GM19351 (cell line): ENCODE data around the gene UNC5C.

Experiments used
- ATAC-seq: cut with Tn5 transposase; IDR thresholded peaks from one replicate; pipeline ENCODE4 v1.9.1; 2021; ENCODE audit warnings: mild to moderate bottlenecking, moderate library complexity; ENCODE audit not compliant: unreplicated experiment

Gene UNC5C

DNA sequence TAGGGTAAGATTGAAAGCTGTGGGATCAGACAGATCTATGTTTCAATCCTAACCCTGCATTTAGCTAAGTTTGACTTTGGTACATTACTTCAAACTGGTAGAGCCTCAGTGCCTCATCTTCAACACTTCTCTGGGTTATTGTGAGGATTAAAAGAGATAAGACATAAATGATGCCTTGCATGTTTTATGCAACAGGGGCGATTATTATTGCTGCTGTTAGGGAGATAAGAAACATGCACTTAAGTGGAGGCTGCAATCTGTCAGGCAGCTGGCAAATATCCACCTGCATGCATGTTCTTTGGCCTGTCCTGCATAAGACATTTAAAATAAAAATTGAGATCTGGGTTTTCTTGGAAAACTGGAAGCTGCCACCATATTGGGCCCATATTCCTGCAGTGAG lies 24.6 kb downstream of the UNC5C start:
- no peak for ATAC-seq

DNA sequence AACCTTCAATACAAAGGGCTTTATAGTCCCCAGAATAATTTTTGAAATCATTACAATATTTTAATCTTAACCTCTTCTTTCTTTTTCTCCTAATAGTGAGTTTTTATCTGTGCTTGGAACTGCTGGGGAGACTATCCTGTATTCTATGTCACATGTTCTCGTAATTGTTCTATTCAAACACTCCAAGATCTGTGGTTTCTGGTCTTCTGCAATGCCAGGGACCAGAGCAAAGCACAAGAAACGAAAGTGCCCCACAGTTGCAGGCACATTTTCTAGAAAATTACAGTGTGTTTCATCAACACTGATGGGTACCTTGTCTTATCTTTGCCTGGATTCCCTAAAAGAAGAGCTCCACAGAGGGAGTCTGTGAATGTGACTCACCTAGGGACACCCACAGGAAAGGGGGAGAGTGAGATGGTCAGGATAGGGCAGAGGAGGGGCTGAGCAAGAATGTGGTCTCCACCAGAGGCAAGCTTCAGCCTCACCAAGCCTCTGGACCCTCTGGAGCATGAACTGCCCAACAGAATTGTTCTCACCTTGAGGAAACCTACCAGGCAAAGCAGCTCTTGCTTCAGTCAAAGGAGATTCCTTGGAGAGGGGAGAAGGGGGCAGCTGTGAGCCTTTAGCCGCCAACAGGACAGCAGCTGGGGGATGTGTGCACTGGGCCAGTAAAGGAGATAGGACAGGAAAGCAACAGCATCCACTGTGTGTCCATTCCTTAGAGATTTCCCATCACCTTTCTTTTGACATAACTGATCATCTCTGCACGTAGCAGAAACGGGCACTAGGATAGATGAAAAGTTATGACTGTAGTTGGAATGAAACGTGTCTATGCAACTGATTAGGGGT lies 25.9 kb downstream of the UNC5C start:
- ATAC-seq = no peak

DNA sequence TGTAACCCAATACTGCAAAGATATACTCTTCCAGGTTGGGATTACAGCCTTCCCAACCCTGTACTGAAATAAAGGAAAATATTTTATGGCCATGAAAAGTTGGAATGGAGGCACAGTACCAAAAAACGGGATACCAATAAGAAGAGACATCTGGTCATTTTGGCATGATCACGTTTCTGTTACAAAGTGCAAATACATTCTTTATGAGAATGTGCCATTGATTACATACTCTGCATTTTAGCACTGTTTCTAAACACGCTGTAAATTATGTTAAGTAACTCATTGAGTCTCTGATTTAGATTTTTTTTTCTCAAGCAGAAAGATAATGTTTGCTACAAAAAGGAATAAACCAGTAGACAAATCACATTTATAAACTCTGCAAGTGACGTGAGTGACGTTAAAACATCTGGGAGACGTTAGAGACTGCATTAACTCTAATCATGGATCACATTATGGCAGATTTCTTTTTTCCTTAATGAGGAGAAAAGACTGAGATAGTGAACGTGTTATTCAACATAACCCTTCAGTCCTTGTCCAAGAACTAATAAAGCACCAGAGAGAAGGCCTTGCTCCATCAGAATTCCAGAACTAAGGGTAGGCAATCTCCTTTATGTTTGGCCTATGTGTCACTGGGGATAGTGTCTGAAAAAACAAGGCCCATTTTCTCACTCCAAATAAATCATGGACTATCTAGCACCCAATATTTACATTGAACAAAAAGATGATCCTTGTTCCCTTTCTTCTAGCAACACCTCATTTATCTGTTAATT lies 31.0 kb downstream of the UNC5C start:
- ATAC-seq = no peak

DNA sequence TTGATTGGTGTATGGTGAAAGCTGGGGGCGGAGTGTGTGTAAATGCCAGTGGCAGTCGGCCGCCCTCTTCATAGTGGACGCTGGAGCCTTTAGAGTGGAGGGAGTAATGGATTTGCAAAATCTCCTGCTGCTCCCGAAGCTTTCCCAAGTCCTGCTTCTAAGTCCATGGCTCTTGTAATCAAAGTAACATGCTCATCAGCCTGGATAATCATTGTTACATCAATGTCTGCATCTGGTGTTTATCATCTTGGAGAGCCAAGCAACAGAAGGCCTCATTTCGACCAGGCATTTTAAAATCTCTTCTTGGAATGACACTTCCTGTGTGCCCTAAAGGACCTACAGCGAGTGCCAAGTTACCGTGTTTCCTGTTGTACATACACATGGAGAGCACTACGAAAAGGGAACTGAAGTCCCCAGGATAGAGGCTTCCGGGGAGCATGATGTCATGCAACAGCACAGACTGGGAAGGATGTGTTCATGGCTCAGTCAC lies 32.2 kb downstream of the UNC5C start:
- ATAC-seq = no peak

DNA sequence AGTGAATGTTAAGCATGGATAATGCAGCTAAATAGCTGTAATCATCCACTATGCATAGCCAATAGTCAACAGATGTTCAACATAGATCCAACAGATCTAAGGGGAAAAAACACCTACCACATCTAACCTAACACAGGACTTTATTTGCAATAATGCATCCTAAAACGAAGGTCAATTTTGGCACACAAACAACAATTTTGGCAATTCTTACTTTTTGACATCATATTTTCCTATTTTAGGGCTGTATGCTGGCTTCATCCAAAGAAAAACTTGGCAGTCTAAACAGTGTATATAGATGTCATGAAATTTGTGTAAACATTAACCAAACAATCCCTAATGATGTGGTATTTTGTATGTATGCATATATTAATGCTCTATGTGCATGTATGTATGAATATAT lies 33.2 kb downstream of the UNC5C start:
- no peak for ATAC-seq

- no peak for ATAC-seq
Observed at GRCh38 chr4:95513022-95513421, 35.8 kb downstream of the UNC5C start.

GRCh38 chr4:95511477-95511876 lies 37.3 kb downstream of the UNC5C start:
- no peak for ATAC-seq

GRCh38 chr4:95510877-95511276 lies 37.9 kb downstream of the UNC5C start:
- ATAC-seq = no peak

- peak; percentile 72 for ATAC-seq
Observed at GRCh38 chr4:95510145-95510544, 38.6 kb downstream of the UNC5C start.

DNA sequence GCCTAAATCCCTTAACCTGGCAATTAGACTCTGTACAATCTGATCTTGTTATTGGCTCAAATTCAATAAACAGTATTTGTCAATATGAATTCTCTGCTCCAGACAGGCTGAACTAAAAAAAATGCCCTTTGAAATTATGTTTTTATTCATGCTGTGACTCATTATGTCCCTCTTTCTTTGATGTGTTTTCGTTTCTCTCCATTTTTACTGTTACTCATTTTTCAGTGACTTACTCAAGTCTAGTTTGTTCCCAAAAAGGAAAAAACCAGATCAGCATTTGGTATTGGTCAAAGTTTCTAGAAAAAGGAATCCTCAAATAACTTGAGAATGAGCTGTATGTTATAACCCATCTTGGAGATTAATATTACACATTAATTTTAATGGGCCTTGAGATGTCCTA lies 40.4 kb downstream of the UNC5C start:
- no peak for ATAC-seq

DNA sequence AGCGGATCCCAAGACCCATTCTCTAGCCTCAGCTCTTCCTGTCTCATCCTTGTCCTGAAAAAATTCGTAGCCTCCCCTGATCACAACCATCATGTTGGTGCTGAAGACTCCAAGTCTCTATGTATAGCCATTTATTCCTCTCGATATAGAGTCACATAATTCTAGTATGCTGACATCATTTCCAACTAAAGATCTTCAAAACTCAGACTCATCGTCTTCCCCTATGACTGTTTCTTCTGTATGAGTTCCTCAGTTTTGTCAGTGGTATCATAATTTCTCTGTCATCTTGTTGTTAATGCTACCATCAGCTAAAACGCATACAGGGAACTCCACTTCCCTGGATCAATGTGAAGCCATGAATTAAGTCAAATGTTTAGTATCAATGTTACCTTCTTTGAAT lies 41.2 kb downstream of the UNC5C start:
- ATAC-seq = no peak

DNA sequence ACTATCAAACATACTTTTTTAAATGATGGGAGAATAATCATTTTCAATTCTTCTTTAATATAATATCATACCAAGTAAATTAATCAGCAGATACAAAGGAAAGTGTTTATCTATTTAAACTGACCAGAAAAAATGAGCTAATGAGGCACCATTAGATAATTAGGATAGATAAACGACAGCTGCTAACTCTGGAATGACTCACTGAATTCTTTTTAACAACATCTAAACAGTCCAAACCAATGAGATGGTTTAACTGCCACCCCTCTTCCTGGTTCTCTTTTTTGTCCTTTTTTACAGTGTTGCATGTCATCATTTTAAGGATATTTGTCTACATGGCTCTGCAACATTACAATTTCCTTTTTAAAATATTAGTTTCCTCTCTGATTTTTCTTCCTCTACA lies 41.6 kb downstream of the UNC5C start:
- no peak for ATAC-seq

DNA sequence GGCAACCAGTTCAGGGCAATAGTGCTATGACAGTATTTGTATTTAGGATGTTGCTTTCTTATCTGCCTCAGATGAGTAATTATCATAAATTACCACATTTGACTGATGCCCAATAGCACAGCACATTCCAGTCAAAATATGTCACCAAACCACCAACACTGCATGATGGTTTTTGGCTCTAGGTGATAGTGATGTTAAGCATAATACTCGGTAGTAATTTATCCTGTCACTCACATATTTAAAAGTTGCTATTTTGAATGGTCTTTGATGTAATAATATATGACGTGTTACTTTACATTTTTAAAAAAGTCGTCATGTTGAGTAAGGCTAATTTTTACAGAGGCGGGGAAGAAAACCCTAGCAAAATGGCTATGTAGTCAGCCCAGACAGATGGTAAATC lies 42.5 kb downstream of the UNC5C start:
- ATAC-seq = no peak

DNA sequence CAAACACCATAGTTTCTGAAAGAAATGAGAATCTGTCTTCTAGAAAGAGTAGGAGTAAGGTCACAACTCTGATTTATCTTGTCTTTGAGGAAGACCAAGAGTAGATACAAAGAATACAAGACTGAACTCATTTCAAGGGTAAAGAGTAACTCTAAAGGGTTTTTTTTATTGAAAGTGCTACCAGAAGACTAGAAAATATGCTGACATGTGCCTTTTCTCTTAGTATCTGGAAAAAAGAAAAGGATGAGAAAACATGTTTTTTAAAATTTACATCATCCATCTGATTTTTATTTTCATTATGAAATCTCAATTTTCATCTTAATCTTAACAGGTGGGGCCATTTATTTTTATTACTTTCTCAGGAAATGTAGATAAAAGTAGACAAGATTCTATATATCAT lies 43.0 kb downstream of the UNC5C start:
- no peak for ATAC-seq

DNA sequence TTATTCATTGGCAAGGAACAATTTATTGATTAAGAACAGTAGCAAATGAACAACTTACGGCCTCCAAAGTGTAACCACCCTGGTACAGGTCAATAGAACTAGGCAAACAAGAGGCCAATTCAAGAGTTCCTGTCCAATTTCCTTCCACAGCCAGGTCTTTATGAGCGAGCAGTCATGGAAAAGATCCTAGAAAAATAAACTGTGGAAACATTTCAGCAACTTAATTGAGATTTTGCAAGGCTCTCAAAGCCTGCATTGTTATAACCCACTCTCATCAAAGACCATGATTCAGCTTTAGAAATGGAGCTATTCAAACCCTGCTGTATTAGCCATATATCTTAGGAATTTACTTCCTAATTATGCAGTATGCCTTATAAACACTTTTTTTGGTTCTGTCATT lies 43.6 kb downstream of the UNC5C start:
- no peak for ATAC-seq

DNA sequence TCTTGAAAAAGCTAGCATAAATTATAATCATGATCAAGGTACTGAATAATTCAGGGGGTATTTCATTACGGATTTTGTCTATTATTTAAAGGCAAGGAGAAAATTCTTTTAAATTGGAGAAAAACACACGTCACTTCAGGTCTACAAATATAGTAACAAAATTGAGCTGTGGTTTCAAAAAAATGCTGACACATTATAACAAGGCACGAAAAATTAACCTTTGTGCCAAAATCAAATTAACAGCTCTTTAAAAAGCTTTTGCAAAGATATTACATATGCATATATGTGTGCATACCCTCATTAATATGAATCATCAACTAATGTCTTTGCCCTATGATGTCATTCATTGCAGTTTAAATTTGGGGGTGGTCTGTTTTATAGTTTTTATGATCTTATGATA lies 44.3 kb downstream of the UNC5C start:
- ATAC-seq = no peak

- ATAC-seq = no peak
Observed at GRCh38 chr4:95500361-95500760, 48.4 kb downstream of the UNC5C start.

DNA sequence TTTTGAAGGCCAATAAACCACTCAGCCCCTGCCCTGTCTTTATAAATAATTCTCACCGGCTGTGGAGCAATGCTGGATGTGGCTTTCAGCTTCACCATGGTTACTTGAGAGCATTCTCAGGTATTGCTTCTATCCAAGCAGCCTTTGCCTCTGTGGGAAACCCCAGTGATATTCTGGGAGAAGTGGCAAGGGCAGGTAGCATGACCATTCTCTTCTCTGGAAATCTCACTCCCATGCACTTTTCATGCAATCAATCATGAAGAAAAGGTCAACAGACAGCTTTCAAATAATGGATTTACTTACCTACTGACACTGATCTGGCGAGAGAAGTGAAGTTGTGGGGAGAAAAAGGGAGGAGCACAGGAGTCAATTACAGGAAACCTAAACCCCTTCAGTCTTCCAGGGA lies 49.5 kb downstream of the UNC5C start:
- ATAC-seq = no peak

DNA sequence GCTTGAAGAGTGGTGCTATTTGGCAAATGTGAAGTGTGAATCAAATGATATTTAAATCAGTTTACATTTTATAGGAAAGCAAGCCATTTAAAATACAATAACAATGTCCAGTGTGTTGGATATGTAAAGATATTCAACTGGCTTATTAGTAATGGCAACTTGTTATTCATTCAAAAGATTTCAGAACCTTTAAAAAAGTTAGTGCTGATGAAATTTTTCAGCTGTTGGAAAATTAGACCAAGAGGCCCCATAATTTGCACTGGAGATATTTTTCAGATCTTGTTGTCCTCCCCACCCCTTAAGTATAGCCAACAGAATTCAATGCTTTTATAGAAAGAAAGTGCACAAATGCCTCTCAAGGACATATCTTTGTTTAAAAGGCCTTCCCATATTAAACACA lies 54.6 kb downstream of the UNC5C start:
- ATAC-seq = no peak

- ATAC-seq = no peak
Observed at GRCh38 chr4:95478679-95479078, 70.1 kb downstream of the UNC5C start.

DNA sequence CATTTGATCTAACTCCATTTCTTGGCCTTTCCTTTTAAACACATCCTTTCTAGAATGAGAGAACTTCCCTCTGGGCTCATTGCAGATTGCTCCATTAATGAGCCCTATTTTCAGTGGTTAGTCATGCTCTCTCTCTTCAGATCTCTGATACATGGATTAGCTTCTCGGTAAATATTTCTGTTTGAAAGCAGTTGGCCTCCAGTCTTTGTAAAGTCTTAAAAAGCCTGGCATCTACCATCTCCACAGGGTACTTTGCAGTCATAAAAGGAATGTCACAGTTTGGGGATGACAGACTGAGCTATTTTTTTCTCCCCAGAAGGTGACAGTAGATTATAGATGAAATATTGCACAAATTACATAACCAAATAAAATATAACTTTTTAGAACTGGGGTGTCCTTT lies 72.7 kb downstream of the UNC5C start:
- no peak for ATAC-seq

DNA sequence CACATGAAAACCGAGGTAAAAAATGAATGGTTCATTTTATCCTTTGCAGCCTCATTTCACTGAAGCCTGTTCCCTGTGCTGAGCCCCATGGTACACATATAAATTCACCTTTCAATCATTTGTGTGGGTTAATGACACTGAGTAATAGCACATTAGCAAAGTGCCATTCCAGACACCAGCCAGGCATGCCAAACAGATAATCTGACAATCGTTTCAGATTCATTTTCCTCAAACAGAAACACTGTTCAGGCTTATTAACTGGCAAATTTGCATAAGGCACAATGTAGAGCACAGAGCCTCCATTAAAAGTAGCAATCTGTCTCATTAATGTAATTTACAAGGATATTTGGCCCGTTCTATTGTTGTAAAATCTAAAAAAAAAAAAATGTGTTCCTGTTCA lies 76.2 kb downstream of the UNC5C start:
- ATAC-seq = no peak
